WERI-Rb-1 (cell line): ENCODE data around the gene ADAMTS12.

Source experiments
- DNase-seq: peaks from one replicate; pipeline ENCODE4 v3.0.0-alpha.2; 2020
- H3K27ac ChIP-seq: fragments of 250-450 bp; sonication (Bioruptor Pico); 2 replicates; pipeline ENCODE4 v1.5.1; 2020; ENCODE audit warnings: mild to moderate bottlenecking, moderate library complexity
- H3K27me3 ChIP-seq: fragments of 250-450 bp; sonication (Bioruptor Pico); 2 replicates; pipeline ENCODE4 v1.5.1; 2021; ENCODE audit warnings: mild to moderate bottlenecking, low read depth, moderate library complexity; ENCODE audit not compliant: insufficient read depth, severe bottlenecking
- H3K36me3 ChIP-seq: fragments of 250-450 bp; sonication (Bioruptor Pico); 2 replicates; pipeline ENCODE4 v1.5.1; 2020; ENCODE audit warnings: mild to moderate bottlenecking, moderate library complexity
- H3K4me3 ChIP-seq: 2 replicates; pipeline ENCODE4 v1.5.1; 2011; ENCODE audit warnings: low read depth, mild to moderate bottlenecking, control low read depth, low read length
- H3K9me3 ChIP-seq: fragments of 250-450 bp; sonication (Bioruptor Pico); 2 replicates; pipeline ENCODE4 v1.5.1; 2021; ENCODE audit warnings: mild to moderate bottlenecking, moderate library complexity; ENCODE audit not compliant: severe bottlenecking
- CTCF ChIP-seq: IDR thresholded peaks from 2 replicates; pipeline ENCODE4 v1.5.1; 2011; ENCODE audit warnings: low read depth, mild to moderate bottlenecking, control low read depth, inconsistent platforms, low read length

ADAMTS12 gene

GRCh38 chr5:33737284-33737683 is 154.5 kb downstream of the ADAMTS12 start:
- H3K27ac ChIP-seq = no peak overlapping the region
- no peak for DNase-seq
- H3K27me3 ChIP-seq = peaks cover 67% of the 10 kb centered on the region
- TF ChIP-seq CTCF = no peak
- H3K36me3 ChIP-seq = no peaks in the 10 kb centered on the region
- no peaks in the 10 kb centered on the region for H3K9me3 ChIP-seq
- H3K4me3 ChIP-seq = no peak overlapping the region

GRCh38 chr5:33736510-33736909 is 155.3 kb downstream of the ADAMTS12 start:
- DNase-seq = no peak
- TF ChIP-seq CTCF = no peak
- Histone ChIP-seq H3K27me3 (peaks cover 65% of the 10 kb centered on the region), H3K27ac (no peak overlapping the region), H3K4me3 (no peak overlapping the region), H3K9me3 (no peaks in the 10 kb centered on the region), H3K36me3 (no peaks in the 10 kb centered on the region)

GRCh38 chr5:33735072-33735471 is 156.7 kb downstream of the ADAMTS12 start:
- peaks cover 61% of the 10 kb centered on the region for H3K27me3 ChIP-seq
- H3K27ac ChIP-seq = no peak overlapping the region
- no peaks in the 10 kb centered on the region for H3K36me3 ChIP-seq
- no peaks in the 10 kb centered on the region for H3K9me3 ChIP-seq
- H3K4me3 ChIP-seq = no peak overlapping the region
- DNase-seq = no peak
- no peak for TF ChIP-seq CTCF

- peaks cover 61% of the 10 kb centered on the region for H3K27me3 ChIP-seq
- no peak for DNase-seq
- TF ChIP-seq CTCF = no peak
Observed at GRCh38 chr5:33734537-33734936, 157.3 kb downstream of the ADAMTS12 start.

GRCh38 chr5:33733225-33733624 is 158.6 kb downstream of the ADAMTS12 start:
- no peak overlapping the region for H3K4me3 ChIP-seq
- H3K27ac ChIP-seq = no peak overlapping the region
- no peak for DNase-seq
- no peaks in the 10 kb centered on the region for H3K9me3 ChIP-seq
- no peaks in the 10 kb centered on the region for H3K36me3 ChIP-seq
- H3K27me3 ChIP-seq = peaks cover 60% of the 10 kb centered on the region
- no peak for TF ChIP-seq CTCF

More at GRCh38 chr5:33734537-33734936, 157.3 kb downstream of the ADAMTS12 start:
- Histone ChIP-seq H3K4me3 (no peak overlapping the region), H3K27ac (no peak overlapping the region), H3K36me3 (no peaks in the 10 kb centered on the region), H3K9me3 (no peaks in the 10 kb centered on the region)

GRCh38 chr5:33726422-33727165 is 165.2 kb downstream of the ADAMTS12 start:
- Histone ChIP-seq H3K9me3 (no peaks in the 10 kb centered on the region), H3K36me3 (no peaks in the 10 kb centered on the region), H3K27me3 (peaks cover 83% of the 10 kb centered on the region), H3K27ac (no peak overlapping the region), H3K4me3 (no peak overlapping the region)
- no peak for DNase-seq
- TF ChIP-seq CTCF = no peak
